HG02870 (cell line): ENCODE measurements around the gene BTNL8.

Experiments used
- ATAC-seq: cut with Tn5 transposase; IDR thresholded peaks from one replicate; pipeline ENCODE4 v1.9.1; 2021; ENCODE audit warnings: mild to moderate bottlenecking, moderate library complexity; ENCODE audit not compliant: unreplicated experiment

BTNL8 gene

GRCh38 chr5:180950291-180950949 is 51.5 kb downstream of the BTNL8 start:
- ATAC-seq = no peak

GRCh38 chr5:180959661-180960060 is 60.7 kb downstream of the BTNL8 start:
- ATAC-seq = no peak

- no peak for ATAC-seq
Observed at GRCh38 chr5:180960209-180960608, 61.2 kb downstream of the BTNL8 start.

GRCh38 chr5:180969406-180969805 is 70.4 kb downstream of the BTNL8 start:
- no peak for ATAC-seq

GRCh38 chr5:180970336-180970735 is 71.4 kb downstream of the BTNL8 start:
- ATAC-seq = no peak

- ATAC-seq = no peak
Observed at GRCh38 chr5:180970875-180971274, 71.9 kb downstream of the BTNL8 start.

GRCh38 chr5:180974612-180975315 is 75.8 kb downstream of the BTNL8 start:
- ATAC-seq = peak; percentile 21

GRCh38 chr5:180975338-180975737 is 76.4 kb downstream of the BTNL8 start:
- ATAC-seq = peak; percentile 78

- no peak for ATAC-seq
Observed at GRCh38 chr5:180976518-180976917, 77.6 kb downstream of the BTNL8 start.

- no peak for ATAC-seq
Observed at GRCh38 chr5:180977852-180978251, 78.9 kb downstream of the BTNL8 start.

- no peak for ATAC-seq
Observed at GRCh38 chr5:180982008-180982741, 83.2 kb downstream of the BTNL8 start.

GRCh38 chr5:180988016-180988415 is 89.1 kb downstream of the BTNL8 start:
- no peak for ATAC-seq

GRCh38 chr5:180988592-180988991 is 89.6 kb downstream of the BTNL8 start, which contains the start of gene BTNL3:
TSS of gene BTNL3 (plus strand) at chr5:180988846. CDS start at chr5:180989029, 183 bp downstream.
- ATAC-seq = no peak

- ATAC-seq = peak; percentile 40
Observed at GRCh38 chr5:180990086-180990881, 91.3 kb downstream of the BTNL8 start.

- no peak for ATAC-seq
Observed at GRCh38 chr5:180990882-180991242, 91.9 kb downstream of the BTNL8 start.
